Stimulated activated CD4-positive, alpha-beta T cell treated with anti-CD3 and anti-CD28 coated beads, Interleukin-2, amount 100 ng/mL, for 4 hours (primary cell): Measurements from ENCODE around the gene MANEAL.

ENCODE experiments used
- DNase-seq: peaks from one replicate; pipeline ENCODE4 v3.0.0-alpha.2; 2020; ENCODE audit warnings: low read depth

Gene MANEAL

GRCh38 chr1:37828410-37829074, 34.9 kb downstream of the MANEAL start:
- DNase-seq: no peak

- DNase-seq: no peak
These were observed 37.5 kb downstream of the MANEAL start for GRCh38 chr1:37831109-37831508.

- no peak for DNase-seq
These were observed 38.2 kb downstream of the MANEAL start for GRCh38 chr1:37831809-37832208.

GRCh38 chr1:37836788-37837187, 43.1 kb downstream of the MANEAL start:
- no peak for DNase-seq

- DNase-seq: no peak
These were observed 46.0 kb downstream of the MANEAL start for GRCh38 chr1:37839676-37840075.

GRCh38 chr1:37840711-37841110, 47.1 kb downstream of the MANEAL start:
- DNase-seq: no peak

- DNase-seq: no peak
These were observed 48.0 kb downstream of the MANEAL start for GRCh38 chr1:37841652-37842051.

GRCh38 chr1:37844536-37844935, 50.9 kb downstream of the MANEAL start:
- no peak for DNase-seq

GRCh38 chr1:37845049-37845646, 51.5 kb downstream of the MANEAL start:
- no peak for DNase-seq

- DNase-seq: no peak
These were observed 52.1 kb downstream of the MANEAL start for GRCh38 chr1:37845786-37846185.

GRCh38 chr1:37846647-37847339, 53.1 kb downstream of the MANEAL start:
- DNase-seq: no peak

GRCh38 chr1:37849480-37849879, 55.8 kb downstream of the MANEAL start:
- DNase-seq: no peak

- no peak for DNase-seq
These were observed 56.8 kb downstream of the MANEAL start for GRCh38 chr1:37850352-37850955.
